Activated CD4-positive, alpha-beta T cell treated with anti-CD3 and anti-CD28 coated beads, Interleukin-2, amount 50 U/mL, for 48 hours (primary cell): ENCODE measurements around the gene TMEM131.
"Not testable (repeated sequence)": the region's sequence is repeated elsewhere in the genome, so short reads cannot be mapped to it uniquely, and the experiment has no call there.

Source experiments
- DNase-seq, 2 experiments: peaks; one replicate each; pipeline ENCODE4 v3.0.0-alpha.2; 2020

TMEM131 gene

DNA sequence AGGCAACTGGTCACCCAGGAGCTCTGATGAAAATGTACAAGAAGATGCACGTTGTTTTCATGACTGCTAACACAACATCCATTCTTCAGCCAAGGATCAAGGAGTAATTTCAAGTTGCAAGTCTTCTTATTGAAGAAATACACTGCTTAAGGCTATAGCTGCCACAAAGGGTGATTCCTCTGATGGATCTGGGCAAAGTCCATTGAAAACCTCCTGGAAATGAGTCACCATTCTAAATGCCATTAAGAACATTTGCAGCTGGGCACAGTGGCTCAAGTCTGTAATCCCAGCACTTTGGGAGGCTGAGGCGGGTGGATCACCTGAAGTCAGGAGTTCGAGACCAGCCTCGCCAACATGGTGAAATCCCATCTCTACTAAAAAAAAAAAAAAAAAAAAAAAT lies 142.7 kb downstream of the TMEM131 start:
- not testable (repeated sequence) for DNase-seq

DNA sequence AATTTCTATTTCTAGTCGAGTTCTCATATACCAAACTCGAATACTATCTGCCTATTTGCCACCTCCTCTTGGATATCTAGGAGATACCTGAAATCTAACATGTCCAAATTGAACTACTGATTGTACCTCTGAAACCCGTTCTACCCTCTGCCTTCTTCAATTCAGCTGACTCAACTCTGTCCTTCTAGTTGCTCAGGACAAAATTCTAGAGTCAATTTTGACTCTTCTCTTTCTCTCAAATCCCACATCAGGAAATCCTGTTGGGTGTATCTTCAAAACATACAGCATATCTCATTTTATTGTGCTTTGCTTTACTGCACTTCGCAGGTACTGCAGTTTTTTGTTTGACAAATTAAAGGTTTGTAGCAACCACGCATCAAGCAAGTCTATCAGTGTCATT lies 144.6 kb downstream of the TMEM131 start:
- no peak for DNase-seq

DNA sequence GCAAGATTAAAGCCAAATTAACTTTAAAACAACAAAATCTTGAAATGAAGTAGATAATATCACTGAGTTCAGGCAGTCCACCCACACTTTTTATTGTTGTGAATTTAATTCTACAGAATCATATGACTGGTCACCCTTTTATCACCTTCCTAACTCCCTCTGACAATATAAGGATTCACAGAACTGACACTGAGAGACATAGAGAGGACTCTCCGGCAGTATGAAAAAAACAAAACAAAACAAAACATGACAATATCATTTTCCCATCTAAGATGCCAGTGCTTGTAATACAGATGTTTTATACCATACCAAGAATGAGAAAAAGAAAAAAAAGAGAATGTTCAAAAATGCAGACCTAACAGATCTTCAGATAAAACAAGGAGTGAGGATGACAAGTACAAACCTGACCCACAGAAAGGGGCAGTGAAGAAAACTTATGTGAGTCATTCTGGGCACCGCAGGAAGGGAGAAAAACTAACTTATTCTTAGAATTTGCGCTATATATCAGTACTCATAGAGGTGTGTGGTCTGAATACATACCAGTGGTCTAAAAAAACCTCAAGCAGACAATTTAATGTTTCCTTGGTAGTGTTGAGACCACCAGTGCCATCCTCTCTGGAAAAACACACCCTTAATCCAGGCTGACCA lies 145.7 kb downstream of the TMEM131 start:
- DNase-seq = no peak

DNA sequence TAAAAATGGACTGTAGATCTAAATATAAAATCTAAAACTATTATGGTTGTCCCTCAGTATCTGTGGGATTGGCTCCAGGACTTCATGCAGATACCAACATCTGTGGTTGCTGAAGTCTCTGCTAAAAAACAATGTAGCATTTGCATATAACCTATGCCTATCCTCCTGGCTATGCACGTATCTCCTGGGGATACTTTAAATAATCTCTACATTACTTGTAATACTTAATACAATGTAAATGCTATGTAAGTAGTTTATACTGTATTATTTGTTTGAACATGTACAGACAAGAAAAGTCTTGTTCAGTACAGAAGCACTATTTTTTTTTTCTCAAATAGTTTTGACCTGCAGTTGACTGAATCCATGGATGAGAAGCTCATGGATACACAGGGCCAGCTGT lies 147.4 kb downstream of the TMEM131 start:
- DNase-seq = no peak

DNA sequence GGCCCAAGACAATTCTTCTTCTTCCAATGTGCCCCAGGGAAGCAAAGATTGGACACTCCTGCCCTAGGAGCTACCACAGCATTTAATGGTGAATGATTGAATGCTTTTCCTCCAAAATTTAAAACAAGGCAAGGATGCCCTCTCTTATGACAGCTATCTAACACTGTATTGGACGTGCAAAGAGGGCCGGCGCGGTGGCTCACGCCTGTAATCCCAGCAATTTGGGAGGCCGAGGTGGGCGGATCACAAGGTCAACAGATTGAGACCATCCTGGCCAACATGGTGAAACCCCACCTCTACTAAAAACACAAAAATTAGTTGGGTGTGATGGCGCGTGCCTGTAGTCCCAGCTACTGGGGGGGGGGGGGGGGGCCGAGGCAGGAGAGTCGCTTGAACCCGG lies 149.0 kb downstream of the TMEM131 start:
- DNase-seq = not testable (repeated sequence)

DNA sequence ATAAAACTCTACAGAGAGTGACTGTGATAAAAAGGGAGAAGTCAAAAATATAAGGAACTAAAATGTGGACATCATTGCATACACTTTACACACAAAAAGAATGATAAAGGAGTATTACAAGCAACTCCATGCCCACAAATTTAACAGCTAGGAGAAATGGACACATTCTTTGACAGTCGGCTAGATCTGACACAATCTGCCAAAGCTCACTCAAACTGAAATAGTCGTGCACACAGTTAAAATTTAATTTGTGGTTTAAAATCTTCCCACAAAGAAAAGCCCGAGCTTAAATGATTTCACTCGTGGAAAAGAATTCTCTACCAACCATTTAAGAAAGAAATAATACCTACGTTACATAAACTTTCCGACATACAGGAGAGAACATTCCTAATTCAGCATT lies 149.9 kb downstream of the TMEM131 start:
- no peak for DNase-seq

DNA sequence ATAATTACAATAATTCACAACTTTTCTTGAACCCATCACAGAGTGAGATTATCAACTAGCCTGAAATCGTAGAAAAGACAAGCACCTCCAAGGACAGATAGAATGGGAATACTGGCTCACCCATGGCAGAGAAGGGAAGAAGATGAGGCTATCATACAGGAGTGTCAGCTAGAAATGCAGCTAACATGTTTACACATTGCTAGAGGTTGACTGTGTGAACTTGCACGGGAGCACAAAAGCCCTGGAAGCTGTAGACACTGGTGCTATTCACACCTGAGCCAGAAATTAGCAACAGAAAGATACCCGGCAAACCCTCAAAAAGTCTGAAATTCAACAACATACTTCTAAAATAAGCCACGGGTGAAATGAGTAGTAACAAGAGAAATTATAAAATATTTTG lies 150.6 kb downstream of the TMEM131 start:
- DNase-seq = no peak

DNA sequence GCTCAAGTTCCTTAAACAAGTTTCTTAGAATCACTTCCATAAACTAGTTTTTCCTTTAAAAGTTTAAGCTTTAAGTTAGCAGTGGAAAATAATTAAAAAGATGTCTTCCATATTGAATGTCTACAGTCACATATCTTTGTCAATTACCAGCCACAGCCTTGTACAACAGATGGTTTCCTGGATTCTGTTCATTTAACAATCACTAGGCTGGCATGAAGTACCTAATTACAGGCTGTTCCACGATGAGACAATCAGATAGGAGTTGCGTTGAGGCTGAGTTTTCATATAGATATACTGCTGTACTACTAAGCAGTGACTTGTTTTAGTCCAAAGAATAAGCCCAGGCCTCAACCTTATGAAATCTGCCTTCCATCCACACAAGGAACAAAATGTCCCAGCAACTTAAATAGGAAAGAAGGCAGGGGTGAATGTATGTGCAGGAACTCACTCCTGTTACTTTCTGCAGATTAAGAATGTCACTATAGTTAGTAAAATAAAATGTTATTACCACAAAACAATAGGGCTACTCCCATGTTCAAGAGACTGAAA lies 151.4 kb downstream of the TMEM131 start:
- DNase-seq = no peak

DNA sequence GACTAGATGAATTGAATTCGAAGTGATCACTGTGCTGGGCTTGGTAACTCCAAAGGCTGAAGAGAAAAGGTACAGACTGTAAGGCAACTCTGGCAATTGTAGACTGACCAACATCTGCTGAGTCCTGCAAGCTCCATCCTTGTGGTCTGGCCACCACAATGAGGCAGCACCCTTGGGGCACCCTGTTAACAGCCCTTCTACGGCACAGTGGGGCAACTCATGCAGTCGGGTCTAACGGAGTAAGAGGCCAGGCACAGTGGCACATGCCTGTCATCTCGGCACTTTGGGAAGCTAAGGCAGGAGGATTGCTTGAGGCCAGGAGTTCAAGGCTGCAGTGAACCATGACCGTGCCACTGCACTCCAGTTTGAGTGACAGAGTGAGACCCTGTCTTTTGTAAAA lies 155.6 kb downstream of the TMEM131 start:
- no peak for DNase-seq

DNA sequence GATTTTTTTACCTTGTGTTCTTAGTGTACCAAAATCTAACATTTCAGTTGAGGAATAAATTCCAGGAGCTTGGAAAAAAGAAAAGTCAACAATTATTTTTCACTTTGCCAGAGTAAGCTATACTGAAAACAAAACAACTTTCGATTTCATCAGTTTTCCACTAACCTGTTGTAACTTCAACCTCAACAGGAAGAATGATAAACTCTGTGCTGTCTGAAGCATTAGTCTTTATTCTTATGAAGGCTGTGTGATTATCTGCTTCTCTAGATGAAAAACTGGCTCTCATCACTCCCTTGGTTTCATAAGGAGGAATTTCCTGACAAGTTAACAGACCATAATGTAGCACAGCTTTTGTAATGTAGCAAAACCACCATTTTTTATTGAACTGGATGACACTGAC lies 161.1 kb downstream of the TMEM131 start:
- DNase-seq = no peak

DNA sequence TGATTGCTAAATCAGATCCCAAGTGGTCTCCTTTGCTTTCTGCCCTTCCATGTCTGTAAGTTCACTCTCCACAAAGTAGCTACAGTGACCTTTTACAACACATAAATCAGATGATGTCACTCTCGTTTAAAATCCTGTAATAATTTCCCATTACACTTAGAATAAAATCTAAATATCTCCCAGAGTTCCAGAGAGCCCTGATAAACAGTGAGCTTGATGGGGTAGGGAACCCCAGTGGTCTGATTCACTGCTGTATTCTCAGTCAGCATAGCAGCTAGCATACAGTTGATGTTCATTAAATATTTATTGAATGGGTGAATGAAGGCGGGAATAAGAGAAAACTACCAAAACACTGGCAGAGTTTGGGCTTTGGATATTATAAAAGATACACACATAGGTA lies 164.6 kb downstream of the TMEM131 start:
- DNase-seq = no peak

DNA sequence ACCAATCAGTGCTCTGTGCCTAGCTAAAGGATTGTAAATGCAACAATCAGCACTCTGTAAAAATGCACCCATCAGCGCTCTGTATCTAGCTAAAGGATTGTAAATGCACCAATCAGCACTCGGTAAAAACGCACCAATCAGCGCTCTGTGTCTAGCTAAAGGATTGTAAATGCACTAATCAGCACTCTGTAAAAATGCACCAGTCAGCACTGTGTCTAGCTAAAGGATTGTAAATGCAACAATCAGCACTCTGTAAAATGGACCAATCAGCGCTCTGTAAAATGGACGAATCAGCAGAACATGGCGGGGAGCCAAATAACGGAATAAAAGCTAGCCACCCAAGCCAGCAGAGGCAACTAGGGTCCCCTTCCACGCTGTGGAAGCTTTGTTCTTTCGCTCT lies 166.5 kb downstream of the TMEM131 start:
- DNase-seq = not testable (repeated sequence)

DNA sequence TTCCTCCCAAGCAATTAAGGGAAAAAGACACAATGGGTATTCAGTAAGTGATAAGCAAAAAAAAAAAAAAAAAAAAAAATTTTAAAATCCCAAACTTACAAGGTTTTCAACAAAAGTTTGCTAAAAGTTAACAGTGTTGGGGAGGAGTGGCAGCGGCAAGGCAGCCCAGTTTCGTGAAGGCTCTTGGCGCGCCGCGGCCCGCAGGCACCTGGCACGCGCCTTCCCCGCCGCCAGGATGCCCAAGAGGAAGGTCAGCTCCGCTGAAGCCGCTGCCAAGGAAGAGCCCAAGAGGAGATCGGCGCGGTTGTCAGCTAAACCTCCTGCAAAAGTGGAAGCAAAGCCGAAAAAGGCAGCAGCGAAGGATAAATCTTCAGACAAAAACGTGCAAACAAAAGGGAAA lies 168.7 kb downstream of the TMEM131 start:
- not testable (repeated sequence) for DNase-seq

DNA sequence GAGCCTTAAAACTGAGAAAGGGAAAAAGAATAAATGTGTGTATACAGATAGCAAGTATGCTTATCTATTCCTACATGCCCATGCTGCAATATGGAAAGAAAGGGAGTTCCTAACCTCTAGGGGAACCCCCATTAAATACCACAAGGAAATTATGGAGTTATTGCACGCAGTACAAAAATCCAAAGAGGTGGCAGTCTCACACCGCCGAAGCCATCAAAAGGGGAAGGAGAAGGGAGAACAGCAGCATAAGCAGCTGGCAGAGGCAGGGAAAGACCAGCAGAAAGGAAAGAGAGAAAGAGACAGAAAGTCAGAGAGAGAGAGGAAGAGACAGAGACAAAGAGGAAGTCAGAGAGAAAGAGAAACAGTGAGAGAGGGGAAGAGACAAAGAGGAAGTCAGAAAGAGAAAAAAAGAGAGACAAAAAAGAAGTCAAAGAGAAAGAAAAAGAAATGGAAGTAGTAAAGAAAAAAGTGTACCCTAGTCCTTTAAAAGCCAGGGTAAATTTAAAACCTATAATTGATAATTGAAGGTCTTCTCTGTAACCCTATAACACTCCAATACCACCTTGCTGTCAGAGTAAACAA lies 169.4 kb downstream of the TMEM131 start:
- not testable (repeated sequence) for DNase-seq

DNA sequence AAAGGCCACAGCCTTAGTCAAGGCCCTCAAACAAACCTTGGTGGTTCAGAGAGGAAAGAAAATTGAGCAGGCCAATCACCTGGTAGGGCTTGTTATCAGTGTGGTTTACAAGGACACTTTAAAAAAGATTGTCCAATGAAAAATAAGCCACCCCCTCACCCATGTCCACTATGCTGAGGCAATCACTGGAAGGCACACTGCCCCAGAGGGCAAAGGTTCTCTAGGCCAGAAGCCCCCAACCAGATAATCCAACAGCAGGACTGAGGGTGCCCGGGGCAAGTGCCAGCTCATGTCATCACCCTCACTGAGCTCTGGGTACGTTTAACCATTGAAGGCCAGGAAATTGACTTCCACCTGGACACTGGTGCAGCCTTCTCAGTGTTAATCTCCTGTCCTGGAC lies 171.7 kb downstream of the TMEM131 start:
- DNase-seq = not testable (repeated sequence)

DNA sequence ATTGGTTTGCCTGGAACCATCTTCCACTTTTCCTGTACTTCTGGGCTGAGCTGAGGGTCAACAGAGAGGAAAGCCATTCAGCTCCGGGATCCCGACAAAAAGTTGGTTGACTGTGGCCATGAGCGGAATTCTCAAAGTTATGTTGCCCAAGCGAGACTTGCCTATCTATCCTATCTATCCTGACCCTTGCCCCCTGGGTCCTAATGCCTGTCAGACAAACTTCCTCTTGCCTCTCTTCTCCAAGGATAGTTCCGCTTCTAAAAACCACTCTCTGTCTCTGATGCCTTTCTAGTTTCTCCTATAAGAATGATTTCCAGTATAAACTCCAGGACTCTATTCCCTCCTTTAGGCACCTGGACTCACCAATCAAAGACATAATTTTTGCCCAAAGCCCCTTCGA lies 173.9 kb downstream of the TMEM131 start:
- DNase-seq = not testable (repeated sequence)

DNA sequence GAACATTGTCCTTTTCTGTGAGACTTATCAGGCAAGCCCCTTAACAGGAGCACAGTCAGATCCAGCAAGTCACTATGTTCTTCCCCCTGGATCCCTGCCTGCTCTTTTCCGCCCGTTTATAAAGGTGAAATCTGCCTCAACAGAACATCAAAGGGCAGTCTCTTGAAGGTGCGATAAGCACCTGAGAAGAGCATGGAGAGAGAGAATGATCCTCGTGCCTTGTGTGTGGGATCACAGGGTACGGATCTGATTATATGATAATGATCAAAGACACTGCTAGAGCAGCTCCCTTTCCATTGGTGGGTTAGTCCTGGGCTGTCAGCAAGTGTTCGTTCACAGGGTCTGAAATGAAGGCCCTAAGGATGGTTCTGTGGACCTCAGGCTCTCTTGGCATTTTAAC lies 176.0 kb downstream of the TMEM131 start:
- no peak for DNase-seq

DNA sequence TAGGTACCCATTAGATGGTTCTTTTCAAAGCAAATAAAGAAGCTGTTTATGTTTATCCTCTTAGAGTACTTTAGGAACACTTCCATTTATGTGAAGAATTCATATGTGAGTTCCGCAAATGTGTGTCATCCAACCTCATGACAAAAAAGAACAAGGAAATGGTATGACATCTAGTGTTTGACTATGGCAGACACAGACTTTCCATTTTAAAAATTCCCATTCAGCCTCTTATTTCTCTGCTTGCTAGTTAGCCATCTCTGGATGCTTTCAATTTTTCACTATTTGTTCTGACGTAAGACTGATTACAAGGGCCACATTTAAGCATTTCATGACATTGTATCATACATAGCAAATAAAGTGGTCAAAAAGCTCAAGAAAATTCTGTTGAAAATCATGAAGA lies 179.3 kb downstream of the TMEM131 start:
- no peak for DNase-seq

DNA sequence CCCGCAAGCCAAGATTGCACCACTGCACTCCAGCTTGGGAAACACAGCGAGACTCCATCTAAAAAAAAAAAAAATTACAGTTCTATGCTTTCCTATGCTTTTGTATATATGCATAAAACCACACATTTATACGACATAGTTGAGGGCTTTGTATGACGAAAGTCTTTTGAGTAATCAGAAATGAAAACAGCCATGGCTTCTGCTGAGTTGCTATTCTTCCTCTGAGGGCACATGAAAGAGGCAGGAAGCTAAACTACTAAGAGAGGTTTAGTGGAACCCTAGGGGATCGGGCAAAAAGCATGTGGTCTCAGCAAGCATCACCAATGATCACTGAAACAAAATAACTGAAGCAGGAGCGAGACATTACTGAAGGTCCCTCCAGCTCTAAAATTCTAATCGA lies 182.8 kb downstream of the TMEM131 start:
- no peak for DNase-seq

DNA sequence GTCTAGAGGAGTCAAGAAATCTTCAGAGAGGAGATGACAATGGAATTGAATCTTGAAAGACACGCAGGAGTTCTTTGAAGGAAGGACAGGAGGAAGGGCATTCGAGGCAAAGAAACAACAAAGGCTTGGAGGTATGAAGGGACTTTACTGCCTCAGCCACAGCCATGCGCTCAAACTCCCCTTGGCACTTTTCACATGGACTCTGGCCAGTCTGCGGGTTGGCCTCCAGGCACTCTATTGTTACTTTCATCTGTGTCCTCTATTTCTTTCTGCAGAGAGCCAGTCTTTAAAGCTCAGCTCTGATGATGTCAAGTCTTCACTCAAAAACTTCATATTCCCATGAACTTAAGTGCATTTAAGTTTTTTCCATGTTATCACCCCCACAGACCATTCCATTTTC lies 186.9 kb downstream of the TMEM131 start:
- no peak for DNase-seq

DNA sequence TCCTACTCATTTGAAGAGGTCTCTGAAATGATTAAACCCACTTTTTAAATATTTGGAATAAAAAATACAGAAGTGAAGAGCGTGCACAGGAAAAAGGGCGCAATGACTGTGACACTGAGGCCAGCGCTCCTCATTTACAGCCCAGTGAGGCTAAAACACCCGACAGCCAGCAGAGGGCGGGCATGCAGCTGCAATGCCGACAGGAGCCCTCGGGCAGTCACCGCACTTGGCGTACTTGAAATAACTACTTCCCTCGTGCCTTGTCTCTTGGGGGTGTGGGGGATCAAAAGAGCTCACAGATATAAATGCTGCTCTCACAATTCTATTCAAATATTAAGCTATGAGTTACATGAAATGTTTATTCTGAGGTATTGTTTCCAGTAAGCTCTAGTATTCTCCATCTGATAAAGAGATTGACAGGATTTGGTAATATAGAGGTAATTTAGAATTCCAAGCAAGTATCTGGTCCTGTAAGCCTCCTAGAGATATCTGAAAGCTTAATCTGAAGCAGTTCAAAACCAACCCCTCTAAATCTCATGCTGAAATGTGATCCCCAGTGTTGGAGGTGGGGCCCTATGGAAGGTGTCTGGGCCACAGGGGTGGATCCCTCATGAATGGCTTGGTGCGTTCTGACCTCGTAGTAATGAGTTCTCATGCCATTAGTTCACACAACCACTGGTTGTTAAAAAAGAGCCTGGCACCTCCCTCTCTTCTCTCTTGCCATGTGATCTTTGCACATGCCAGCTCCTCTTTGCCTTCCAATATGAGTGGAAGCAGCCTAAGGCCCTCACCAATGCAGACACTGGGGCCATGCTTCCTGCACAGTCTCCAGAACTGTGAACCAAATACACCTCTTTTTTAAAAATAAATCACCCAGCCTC lies 188.8 kb downstream of the TMEM131 start:
- peak; percentile 80 to 84 for DNase-seq

DNA sequence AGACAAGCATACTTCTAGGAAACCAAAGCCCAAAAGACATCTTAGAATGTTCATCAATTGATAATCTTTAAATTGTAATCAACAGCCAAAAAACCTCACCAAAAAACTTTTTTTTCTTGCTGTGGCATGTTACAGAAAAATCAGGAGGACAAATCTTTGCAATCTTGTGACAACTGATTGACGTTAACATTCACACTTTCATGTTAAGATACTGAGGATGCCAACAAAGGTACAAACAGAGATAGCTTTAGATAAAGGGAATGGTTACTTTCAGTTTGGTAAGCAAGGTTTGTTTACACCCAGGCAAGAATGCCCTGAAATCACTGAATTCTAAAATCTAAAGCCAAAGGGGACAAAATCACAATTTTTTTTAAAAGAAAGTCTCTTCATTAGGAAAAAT lies 190.0 kb downstream of the TMEM131 start:
- no peak for DNase-seq

DNA sequence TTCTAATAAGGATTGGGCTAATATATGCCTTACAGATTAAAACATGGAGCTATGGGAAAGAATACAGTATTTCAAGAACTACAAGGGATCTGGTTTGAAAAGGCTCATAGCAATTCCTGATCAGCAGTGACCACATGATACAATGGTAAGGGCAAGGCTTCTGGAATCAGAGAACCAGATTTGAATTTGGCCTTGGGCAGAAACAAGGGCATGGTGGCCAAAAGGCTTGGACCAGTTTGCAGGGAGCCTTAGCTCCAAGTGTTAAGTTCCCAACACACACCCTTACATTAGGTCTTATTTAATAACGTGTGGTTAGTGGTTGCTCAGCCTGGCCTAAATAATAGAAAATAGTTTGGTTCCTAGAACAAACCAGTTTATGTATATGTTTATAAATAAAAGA lies 194.7 kb downstream of the TMEM131 start:
- no peak for DNase-seq

DNA sequence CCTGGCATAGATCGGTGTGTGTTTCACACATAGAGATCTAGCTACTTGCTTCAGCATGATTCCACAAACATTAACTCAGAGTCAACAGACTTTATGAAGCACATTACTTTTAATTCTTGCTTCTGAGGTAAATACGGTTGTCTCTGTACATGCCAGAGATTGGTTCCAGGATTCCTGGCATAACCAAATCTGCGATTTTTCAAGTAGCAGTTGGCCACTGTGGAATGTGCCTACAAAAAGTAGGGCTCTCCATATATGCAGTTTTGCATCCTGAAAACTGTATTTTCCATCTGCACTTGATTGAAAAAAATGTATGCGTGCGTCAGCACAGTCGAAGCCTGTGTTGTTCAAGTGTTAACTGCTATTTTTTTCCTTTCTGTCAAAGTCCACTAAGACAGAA lies 197.3 kb downstream of the TMEM131 start:
- no peak for DNase-seq
